ENCODE measurements around the gene ANKRD23.
"Not testable (repeated sequence)": the region's sequence is repeated elsewhere in the genome, so short reads cannot be mapped to it uniquely, and the experiment has no call there.

ANKRD23 gene

DNA sequence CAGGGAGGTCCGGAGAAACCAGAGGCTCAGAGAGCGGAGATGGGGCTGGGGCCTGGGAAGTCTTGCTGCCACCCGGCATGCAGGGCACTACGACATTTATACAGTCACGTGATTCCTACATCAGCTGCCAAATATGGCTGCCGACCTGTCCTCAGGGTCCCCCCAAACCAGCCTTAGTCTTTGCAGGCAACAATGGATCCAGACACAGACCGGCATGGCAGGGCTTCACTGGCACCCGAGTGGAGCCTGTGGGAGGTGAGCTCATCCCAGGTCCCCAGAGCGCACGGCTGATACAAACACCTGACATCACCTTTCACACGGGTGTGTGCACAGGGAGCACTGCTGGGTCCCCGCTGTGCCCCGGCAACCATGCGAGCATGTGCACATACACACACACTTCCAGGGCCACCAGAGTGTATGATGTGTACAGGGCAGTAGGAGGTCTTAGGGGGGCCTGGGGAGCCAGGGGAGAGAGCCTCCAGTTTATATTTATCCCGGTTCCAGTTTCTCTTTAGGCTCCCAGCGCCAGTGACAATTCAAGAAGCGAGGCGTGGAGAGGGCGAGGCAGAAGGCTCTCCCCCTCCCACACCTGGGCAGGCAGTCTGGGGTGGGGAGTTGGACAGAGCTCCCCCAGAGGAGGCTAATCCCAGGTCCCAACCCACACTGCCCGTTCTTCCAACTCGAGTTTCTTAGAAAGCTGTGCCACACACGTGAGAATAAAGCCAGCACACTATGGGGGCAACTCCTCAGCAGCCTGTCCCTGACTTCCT, 23.4 kb upstream of the ANKRD23 start:
- intact Hi-C loops (cut with DNase I): no loop called here
- DNase-seq: peak in 9 of 42 donors; percentile 32 to 64 (median 51)

DNA sequence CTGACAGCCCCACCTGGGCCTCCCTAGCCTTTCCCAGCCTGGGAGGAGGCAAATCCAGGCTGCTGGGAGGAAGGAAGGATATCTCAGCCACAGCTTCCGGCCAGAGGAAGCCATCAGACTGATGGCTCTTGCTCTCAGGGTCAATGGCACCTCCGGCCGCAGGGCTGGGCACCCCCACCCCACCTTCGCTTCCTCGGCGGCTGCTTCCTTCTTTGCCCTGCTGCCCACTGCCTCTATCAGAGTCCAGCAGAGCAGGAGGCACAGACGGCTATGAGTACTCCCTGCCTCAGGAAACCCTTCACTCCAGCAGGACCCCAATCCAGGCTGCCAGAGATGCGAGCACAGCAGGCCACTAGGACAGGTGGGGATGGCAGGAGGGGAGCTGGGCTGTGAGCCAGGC, 22.8 kb upstream of the ANKRD23 start:
- DNase-seq: peak in 1 of 42 donors; percentile 5
- intact Hi-C loops (cut with DNase I): no loop called here

DNA sequence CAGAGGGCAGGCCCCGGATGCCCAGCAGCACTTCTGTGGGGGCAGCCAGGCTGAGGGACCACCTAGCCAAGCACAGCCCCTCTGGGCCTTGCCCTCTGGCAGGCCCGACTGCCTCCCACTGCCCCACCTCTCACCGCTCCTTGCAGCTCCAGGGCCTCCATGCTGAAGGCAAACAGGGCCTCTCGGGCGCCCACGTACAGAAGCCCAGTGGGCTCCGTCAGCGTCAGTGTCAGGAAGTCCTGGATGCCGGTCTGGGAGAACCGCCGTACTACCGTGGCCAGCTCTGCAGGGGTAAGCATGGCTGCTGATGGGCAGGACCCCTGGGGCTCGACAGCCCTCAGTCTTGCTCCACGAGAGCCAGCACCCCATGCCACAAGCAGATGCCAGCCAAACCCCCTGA, 22.3 kb upstream of the ANKRD23 start:
- peak in 1 of 42 donors; percentile 1 for DNase-seq
- intact Hi-C loops (cut with DNase I): no loop called here

DNA sequence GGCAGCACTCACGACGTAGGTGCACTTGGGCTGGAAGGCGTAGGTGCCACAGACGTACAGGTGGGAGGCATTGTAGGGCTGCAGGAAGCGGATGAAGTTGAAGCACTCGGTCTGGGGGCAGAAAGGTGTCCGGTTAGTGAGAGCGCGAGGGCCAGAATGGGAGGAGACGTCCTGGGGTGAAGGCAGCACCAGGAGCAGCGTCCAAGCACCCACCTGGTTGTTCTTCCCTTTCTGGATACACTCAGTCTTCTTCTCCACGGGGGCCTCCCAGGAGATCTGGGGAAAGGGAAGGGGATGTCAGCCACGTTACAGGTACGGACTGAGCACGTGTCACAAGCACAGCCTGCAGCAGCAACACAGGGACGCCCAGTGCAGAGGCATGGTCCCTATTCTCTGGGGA, 21.8 kb upstream of the ANKRD23 start:
- intact Hi-C loops (cut with DNase I): no loop called here
- peak in 1 of 42 donors; percentile 0 for DNase-seq

DNA sequence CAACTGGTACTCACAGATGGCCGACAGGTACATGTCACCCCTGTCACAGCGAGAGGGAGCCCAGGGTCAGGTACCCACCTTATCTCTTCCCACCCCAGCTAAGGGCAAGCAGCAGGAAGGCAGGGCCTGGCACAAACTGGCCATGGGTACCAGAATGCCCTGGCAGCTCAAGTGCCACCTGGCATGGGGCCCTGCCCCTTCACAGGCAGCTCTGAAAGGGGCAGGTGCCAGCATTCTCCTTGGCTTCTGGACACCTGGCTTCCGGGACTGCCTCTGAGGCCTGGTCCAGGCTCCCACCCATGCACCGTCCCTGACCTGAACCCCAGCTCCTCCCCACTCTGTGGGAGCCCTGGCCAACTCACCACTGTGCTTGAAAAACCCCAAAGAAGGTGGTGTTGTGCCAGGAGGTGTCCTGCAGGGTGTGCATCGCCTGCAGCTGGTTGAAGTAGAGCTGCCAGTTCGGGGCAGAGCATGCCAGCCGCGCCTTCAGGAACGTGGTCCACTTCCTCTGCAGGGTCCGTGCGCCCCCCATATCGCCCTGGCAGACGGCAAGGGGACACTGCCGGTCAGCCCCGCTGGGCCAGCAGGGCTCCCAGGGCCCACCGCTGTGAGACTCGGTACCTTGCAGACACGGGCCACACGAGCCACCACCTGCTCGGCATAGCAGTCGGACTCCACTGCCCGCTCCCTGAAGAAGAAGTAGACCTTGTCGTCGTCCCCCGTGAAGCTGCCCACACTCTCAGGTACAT, 20.7 kb upstream of the ANKRD23 start:
- peak in 1 of 42 donors; percentile 0 for DNase-seq
- intact Hi-C loops (cut with DNase I): no loop called here

DNA sequence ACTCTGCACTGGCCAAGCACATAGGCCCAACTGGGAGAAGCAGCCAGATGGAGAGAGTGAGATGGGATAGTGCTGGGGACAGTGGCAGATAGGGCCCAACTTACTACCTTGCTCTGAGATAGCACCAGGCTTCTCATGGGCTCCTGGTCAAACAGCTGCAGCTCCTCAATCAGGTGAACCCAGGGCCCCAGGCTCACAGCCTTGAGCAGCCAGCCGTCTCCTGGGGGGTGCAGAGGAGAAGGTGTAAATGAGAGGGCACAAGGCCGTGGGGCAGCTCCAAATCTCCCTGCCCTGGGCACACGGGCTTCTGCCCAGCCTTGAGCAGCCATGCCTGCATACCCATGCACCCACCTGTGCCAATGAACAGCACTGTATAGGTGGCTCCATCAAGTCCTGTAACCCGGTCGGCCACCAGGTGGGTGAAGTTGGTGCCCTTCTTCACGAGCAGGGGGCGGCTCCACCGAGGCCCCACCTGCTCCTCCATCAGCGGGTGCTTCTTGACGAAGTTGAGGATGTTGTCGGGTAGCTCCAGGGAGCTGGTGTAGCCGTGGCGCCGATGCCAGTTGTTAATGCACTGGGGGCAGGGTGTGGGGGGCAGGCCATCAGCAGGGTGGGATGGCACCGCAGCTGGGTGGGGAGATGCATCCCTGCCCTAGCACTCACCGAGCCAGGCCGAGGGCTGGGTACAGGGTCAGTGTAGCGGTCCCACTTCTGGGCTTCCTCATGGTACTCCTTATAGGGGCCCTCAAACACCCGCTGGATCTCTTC, 19.9 kb upstream of the ANKRD23 start:
- DNase-seq: no peak
- intact Hi-C loops (cut with DNase I): no loop called here

DNA sequence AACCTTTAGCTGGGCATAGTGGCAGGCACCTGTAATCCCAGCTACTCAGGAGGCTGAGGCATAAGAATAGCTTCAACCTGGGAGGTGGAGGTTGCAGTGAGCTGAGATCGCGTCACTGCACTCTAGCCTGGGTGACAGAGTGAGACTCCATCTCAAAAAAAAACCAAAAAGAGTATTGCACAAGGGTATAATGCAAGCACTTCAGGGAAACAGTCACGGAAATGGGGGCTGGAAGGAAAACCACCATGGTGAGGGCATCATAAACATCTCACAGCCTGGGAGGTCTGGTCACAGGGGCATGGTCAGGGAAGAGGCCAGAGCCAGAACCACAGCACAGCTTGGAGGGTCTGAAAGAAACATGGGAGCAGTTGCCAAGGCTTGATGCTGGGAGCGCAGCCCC, 19.2 kb upstream of the ANKRD23 start:
- peak in 2 of 42 donors; percentile 2 to 36 for DNase-seq
- intact Hi-C loops (cut with DNase I): not testable (repeated sequence)

DNA sequence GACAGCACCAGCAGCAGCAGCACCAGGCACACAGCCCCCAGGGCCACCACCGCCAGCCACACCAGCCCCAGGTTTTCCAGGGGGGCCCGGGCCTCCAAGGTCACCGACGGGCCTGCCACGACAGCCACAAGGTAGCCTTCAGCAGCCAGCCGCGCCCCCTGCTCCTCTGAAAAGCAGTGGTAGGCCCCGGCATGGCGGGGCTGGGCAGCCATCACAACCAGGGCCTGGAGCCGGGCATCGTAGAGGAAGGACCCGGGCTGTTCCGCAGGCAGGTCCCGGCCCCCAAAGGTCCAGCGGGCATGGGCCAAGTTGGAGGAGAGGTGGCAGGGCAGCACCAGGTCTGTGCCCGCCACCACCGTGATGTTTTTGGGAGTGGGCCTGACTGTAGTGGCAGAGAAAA, 17.3 kb upstream of the ANKRD23 start:
- intact Hi-C loops (cut with DNase I): no loop called here
- DNase-seq: no peak

DNA sequence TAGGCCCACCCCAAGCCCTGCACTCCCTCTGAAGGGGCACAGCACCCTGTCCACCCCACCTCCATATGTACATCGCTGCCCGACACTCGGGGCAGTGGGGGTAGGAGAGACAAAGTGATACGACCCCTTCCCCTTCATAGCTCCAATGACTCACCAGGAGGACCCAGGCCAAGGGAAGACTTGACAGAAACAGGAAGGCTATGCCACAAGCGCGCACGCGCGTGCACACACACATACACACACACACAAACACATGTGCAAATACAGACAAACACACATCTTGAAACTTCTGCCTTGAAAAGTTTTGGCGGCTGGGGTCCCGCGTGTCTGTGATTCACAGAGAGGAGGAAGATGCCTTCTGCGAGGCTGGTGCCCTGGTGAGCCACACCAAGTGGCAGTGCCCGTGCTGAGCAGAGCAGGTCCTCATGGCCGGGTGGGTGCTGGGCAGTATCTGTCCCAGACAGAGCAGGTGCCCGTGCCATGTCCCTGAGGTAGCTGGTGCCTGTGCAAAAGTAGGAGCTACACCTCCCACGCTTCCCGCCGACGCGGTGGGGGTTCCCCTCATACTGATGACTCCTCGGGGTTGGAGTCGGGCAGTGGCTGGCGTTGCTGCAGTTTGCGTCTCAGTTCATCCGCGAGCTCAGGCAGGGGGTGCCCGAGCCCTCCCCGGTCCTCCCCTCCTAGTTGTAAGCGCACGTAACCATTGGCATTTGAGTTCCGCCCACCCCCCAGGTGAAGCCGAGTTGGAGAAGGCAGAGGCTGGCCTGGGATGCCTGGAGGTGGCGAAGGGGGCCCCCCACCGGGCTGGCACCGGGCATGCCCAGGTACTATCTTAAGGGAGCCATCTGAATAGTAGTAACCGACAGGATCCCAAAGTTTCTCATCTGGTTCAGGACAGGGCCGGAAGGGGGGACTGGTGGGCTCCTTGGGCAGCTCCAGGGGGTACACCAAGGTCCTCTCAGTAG, 16.5 kb upstream of the ANKRD23 start:
- peak in 14 of 42 donors; percentile 31 to 68 (median 50) for DNase-seq
- intact Hi-C loops (cut with DNase I): no loop called here

DNA sequence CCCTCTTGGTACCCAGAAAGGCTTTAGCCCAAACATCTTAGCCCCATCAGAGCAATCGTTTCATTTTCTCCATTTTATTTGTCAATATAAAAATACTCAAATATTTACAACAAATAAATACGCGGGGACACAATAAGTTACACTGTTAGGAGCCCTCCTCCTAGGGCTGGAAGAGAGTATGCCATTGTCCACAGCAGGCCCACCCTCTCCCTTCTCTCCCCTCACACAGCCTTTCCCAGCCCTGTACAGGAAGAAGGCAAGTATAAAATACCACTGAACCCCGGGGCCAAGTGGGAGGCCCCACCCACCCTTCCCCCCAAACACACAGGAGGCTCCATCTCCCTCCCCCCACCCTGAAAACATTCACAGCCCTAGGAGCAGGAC, 15.9 kb upstream of the ANKRD23 start:
- no peak for DNase-seq
- intact Hi-C loops (cut with DNase I): loop anchor here (2.0 kb wide), 3 partner anchors 43 to 91 kb away; partner anchors contain the start of gene CNNM3

DNA sequence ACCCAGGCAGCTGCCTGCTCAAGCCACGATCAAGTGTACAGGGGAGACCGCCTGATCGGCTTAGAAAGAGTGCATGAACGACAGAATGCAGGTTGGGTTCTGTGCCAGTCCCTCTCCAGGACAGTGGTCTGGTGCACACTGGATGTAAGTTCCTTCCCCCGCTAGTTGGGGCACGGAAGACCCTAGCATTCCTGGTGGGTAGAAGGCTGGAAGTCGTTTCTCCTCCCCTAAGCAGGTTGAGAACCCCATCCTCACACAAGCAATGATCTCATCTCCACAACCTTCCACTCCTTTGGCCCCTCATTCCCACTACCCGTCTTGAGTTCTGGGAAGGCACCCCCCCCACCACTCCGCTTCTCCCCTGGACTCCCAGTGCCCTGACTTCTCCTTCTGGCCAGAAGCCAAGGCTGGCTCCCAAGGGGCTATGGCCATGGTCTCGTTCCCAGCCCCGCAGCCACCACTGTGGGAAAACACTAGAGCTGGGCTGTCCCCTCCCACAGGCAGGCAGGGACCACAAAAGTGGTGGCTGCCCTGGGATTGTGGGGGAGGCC, 15.4 kb upstream of the ANKRD23 start:
- peak in 17 of 42 donors; percentile 18 to 77 (median 46) for DNase-seq
- intact Hi-C loops (cut with DNase I): loop anchor here (2.0 kb wide), 3 partner anchors 42 to 92 kb away; partner anchors contain the start of gene CNNM3

DNA sequence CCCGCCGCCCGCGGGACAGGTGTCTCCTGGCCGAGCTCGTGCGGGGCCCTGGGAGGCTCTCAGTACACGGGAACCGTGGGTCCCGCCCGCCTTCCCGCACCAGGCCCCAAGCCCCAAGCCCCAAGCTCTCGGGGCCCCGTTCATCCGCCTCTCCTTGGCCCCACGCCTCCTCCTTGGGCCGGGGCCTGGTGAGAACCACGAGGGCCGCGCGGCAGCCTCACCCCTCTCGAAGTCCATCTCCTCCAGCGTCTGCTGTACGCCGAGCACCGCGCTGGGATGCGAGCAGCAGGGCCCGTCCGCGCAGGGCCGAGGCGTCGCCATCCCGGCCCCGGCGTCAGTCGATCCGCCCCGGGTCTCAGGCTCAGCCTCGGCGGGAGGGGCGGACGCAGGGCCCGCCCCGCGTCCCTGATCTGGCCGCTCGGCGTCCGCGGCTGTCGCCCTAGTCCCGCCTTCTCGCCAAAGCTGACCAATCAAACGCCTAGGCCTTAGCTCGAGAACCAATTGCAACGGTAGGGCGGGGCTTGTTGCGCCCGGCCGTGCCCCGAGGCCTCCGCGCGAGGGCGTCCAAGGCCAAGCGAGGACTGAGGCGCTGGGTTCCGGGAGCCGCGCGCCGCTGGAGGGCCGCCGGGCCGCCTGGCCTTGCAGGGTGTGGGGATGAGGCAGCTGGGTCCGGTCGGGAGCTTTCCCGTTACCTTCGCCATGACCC, 14.0 kb upstream of the ANKRD23 start, which contains the start of gene ANKRD39:
Gene ANKRD39, minus strand, starts transcription at position 350 of the 706 bp plus-strand sequence. Its CDS starts 29 bp downstream, at position 321.
- DNase-seq: peak; percentile 95 to 99 (median 97)
- intact Hi-C loops (cut with DNase I): loop anchor here (2.0 kb wide), 3 partner anchors 41 to 93 kb away; partner anchors contain the start of gene CNNM3

DNA sequence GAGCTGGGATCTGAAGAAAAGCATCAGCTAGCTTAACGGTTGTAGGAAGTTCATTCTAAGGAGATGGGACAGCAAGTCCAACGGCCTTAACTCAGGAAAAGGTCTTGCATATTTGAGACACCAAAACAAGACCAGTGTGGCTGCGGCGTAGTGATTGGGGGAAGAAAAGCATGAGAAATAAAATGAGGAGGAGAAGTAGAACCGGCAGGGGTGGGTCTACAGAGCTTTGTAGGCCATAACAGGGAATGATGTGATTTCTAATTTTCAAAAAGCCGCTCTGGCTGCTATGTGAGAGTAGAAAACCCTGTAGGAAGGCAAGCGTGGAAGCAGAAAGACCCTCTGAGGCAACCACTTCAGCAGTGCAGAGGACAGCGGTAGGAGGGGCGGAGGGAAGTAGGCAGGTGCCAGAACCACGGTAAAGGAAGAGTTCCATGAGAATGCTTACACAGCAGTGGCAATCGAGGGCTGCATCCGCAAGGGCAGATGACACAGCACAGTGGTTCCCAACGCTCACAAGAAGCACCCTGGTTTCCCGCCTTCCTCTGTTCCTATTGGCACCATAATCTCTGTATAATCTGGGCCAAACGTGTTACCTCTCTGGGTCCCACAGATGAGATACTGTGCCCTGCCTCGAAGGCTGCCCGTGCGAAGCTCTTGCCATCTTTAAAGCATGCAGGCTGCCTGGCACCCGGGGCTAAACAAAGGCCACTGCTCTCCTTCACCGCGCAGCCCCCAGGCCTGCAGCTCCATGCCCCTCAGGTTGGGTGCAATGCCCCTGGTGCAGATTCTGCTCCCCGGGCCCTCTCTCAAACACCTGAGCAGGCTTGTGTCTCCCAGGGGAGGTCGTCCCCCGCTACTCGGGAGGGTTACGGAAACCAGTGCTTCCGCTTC, 13.2 kb upstream of the ANKRD23 start:
- DNase-seq: peak in 22 of 42 donors; percentile 27 to 74 (median 56)
- intact Hi-C loops (cut with DNase I): no loop called here

DNA sequence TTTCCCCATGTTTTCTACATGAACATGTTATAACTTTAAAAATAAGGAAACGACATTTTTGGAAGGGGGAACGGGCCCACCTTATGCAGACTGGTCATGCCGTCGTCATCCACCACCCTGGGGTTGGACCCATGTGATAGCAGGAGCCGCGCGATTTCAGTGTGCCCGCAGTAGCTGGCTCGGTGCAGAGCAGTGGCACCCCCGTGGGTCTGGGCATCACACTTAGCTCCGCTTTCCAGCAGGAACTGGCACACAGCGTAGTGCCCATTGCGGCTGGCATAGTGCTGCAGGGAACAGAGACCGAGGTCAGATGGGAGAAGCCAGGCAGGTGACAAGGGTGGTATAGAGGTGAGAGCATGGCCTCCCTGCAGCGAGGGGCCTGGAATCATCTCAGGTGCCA, 9.5 kb upstream of the ANKRD23 start:
- DNase-seq: no peak

DNA sequence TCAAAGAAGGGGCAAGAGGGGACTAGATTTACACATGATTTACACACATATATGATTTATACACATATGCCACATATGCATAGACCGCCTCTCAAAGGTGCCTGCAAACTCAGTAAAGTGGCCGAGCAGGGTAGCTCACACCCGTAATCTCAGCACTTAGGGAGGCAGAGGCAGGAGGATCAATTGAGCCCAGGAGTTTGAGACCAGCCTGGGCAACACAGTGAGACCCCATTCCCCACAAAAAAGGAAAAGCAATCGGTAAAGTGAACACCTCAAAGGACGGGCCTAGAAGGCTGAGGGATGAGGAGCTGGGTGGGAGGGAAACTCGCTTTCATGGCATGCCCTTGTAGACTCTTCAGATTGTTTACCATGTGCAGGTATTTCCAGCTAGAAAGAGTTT, 8.8 kb upstream of the ANKRD23 start:
- intact Hi-C loops (cut with DNase I): no loop called here
- DNase-seq: no peak

More for the DNA sequence above, 9.5 kb upstream of the ANKRD23 start:
- intact Hi-C loops (cut with DNase I): no loop called here

DNA sequence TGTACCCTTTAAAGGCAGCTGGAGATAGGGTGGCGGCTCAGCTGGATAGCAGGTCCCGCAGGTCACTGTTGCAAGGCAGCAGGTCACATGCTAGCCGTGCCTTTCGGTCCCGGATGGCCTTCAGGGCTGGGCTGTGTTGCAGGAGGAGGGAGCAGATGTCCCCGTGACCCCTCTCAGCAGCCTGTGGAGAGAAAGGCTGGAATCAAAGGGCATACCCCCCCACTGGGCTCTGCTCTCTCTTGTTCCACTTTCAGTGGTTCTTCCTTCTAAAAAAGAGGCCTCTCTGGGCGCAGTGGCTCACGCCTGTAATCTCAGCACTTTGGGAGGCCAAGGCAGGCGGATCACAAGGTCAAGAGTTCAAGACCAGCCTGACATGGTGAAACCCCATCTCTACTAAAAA, 4.4 kb upstream of the ANKRD23 start:
- DNase-seq: no peak
- intact Hi-C loops (cut with DNase I): no loop called here

All from head of caudate nucleus (tissue), 42 donors.